ENCODE measurements around the gene PRKACA. TPM values are rescaled to one million over a fixed set of nuclear protein-coding genes. Genes with fewer than 3 reads are reported as not detected.

PRKACA gene
- total and polyA plus RNA-seq, 10 of the 15 experiments (the other 5 are each of a cell fraction or from before 2014, with no cell fraction given), result 0.53 to 68.5 (median 11.2) TPM

DNA sequence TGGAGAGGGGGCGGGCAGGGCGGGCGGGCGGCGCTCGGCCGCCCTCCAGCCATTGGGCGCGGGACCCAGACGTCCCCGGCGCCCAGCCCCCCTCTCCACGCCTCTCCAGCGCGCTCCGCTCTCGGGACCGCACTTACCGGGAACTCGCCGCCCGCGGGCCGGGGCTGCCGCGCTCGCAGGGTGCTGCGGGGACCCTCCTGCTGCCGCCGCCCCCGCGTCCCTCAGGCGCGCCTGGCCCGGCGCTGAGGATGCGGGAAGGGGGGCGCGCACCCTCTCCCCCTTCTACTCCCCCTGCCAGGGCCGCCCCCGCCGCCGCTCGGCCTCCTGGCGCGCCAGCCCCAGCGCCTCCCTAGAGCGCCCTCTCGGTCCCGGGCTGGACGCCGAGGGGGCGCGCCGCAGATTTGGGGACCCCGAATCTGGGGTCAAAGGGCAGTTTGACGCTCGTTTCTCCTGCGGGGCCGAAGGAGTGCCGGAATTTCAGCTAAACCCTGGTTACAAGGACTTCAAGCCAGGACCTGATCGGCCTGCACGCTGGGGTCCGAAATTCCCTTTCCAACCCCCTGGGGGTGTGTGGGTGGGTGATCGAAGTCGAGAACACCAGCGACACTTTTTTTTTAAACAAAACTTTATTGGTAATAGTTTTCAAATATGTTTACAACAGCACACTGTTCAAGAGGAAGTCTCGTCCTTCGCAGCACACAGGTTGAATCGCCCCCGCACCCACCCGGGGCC, 26.3 kb downstream of the PRKACA start (continued):
- TF ChIP-seq, protein P1, sequence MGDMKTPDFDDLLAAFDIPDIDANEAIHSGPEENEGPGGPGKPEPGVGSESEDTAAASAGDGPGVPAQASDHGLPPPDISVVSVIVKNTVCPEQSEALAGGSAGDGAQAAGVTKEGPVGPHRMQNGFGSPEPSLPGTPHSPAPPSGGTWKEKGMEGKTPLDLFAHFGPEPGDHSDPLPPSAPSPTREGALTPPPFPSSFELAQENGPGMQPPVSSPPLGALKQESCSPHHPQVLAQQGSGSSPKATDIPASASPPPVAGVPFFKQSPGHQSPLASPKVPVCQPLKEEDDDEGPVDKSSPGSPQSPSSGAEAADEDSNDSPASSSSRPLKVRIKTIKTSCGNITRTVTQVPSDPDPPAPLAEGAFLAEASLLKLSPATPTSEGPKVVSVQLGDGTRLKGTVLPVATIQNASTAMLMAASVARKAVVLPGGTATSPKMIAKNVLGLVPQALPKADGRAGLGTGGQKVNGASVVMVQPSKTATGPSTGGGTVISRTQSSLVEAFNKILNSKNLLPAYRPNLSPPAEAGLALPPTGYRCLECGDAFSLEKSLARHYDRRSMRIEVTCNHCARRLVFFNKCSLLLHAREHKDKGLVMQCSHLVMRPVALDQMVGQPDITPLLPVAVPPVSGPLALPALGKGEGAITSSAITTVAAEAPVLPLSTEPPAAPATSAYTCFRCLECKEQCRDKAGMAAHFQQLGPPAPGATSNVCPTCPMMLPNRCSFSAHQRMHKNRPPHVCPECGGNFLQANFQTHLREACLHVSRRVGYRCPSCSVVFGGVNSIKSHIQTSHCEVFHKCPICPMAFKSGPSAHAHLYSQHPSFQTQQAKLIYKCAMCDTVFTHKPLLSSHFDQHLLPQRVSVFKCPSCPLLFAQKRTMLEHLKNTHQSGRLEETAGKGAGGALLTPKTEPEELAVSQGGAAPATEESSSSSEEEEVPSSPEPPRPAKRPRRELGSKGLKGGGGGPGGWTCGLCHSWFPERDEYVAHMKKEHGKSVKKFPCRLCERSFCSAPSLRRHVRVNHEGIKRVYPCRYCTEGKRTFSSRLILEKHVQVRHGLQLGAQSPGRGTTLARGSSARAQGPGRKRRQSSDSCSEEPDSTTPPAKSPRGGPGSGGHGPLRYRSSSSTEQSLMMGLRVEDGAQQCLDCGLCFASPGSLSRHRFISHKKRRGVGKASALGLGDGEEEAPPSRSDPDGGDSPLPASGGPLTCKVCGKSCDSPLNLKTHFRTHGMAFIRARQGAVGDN (IDR thresholded peaks at IDR 0.05), result peak; percentile 71
- peak; percentile 49; the same call in 1 of the 2 replicates for TF ChIP-seq TAF1 (IDR thresholded peaks at IDR 0.05; ENCODE audit: borderline replicate concordance, low read depth, low read length)
- TF ChIP-seq, protein P2, sequence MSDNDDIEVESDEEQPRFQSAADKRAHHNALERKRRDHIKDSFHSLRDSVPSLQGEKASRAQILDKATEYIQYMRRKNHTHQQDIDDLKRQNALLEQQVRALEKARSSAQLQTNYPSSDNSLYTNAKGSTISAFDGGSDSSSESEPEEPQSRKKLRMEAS (IDR thresholded peaks at IDR 0.05; ENCODE audit: low read depth, low read length), result no peak; the same call in 1 of the 2 replicates
- TF ChIP-seq, protein P3, sequence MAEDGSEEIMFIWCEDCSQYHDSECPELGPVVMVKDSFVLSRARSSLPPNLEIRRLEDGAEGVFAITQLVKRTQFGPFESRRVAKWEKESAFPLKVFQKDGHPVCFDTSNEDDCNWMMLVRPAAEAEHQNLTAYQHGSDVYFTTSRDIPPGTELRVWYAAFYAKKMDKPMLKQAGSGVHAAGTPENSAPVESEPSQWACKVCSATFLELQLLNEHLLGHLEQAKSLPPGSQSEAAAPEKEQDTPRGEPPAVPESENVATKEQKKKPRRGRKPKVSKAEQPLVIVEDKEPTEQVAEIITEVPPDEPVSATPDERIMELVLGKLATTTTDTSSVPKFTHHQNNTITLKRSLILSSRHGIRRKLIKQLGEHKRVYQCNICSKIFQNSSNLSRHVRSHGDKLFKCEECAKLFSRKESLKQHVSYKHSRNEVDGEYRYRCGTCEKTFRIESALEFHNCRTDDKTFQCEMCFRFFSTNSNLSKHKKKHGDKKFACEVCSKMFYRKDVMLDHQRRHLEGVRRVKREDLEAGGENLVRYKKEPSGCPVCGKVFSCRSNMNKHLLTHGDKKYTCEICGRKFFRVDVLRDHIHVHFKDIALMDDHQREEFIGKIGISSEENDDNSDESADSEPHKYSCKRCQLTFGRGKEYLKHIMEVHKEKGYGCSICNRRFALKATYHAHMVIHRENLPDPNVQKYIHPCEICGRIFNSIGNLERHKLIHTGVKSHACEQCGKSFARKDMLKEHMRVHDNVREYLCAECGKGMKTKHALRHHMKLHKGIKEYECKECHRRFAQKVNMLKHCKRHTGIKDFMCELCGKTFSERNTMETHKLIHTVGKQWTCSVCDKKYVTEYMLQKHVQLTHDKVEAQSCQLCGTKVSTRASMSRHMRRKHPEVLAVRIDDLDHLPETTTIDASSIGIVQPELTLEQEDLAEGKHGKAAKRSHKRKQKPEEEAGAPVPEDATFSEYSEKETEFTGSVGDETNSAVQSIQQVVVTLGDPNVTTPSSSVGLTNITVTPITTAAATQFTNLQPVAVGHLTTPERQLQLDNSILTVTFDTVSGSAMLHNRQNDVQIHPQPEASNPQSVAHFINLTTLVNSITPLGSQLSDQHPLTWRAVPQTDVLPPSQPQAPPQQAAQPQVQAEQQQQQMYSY (CRISPR knock-in tag; IDR thresholded peaks at IDR 0.05), result no peak
- TF ChIP-seq TBL1XR1 (IDR thresholded peaks at IDR 0.05; ENCODE audit: low read depth, low read length), result no peak
- 0 out of 2 replicates have a peak, but pooled peaks have one; percentile 22 for TF ChIP-seq NFYB (IDR thresholded peaks at IDR 0.05; ENCODE audit: insufficient read depth, low read depth, low read length)
- no peak for TF ChIP-seq HDAC2 (IDR thresholded peaks at IDR 0.05)
- no peak for TF ChIP-seq HDGF (IDR thresholded peaks at IDR 0.05)
- 0 out of 2 replicates have a peak, but pooled peaks have one; percentile 37 for TF ChIP-seq NFXL1 (IDR thresholded peaks at IDR 0.05; ENCODE audit: borderline replicate concordance)
- TF ChIP-seq, protein P4, sequence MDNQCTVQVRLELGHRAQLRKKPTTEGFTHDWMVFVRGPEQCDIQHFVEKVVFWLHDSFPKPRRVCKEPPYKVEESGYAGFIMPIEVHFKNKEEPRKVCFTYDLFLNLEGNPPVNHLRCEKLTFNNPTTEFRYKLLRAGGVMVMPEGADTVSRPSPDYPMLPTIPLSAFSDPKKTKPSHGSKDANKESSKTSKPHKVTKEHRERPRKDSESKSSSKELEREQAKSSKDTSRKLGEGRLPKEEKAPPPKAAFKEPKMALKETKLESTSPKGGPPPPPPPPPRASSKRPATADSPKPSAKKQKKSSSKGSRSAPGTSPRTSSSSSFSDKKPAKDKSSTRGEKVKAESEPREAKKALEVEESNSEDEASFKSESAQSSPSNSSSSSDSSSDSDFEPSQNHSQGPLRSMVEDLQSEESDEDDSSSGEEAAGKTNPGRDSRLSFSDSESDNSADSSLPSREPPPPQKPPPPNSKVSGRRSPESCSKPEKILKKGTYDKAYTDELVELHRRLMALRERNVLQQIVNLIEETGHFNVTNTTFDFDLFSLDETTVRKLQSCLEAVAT (IDR thresholded peaks at IDR 0.05), result 0 out of 2 replicates have a peak, but pooled peaks have one; percentile 58
- TF ChIP-seq RUNX3 (IDR thresholded peaks at IDR 0.05; ENCODE audit: low read length), result peak; percentile 14; the same call in 1 of the 2 replicates
- TF ChIP-seq, protein P5, sequence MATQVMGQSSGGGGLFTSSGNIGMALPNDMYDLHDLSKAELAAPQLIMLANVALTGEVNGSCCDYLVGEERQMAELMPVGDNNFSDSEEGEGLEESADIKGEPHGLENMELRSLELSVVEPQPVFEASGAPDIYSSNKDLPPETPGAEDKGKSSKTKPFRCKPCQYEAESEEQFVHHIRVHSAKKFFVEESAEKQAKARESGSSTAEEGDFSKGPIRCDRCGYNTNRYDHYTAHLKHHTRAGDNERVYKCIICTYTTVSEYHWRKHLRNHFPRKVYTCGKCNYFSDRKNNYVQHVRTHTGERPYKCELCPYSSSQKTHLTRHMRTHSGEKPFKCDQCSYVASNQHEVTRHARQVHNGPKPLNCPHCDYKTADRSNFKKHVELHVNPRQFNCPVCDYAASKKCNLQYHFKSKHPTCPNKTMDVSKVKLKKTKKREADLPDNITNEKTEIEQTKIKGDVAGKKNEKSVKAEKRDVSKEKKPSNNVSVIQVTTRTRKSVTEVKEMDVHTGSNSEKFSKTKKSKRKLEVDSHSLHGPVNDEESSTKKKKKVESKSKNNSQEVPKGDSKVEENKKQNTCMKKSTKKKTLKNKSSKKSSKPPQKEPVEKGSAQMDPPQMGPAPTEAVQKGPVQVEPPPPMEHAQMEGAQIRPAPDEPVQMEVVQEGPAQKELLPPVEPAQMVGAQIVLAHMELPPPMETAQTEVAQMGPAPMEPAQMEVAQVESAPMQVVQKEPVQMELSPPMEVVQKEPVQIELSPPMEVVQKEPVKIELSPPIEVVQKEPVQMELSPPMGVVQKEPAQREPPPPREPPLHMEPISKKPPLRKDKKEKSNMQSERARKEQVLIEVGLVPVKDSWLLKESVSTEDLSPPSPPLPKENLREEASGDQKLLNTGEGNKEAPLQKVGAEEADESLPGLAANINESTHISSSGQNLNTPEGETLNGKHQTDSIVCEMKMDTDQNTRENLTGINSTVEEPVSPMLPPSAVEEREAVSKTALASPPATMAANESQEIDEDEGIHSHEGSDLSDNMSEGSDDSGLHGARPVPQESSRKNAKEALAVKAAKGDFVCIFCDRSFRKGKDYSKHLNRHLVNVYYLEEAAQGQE (IDR thresholded peaks at IDR 0.05; ENCODE audit: low read depth, low read length), result no peak
- TF ChIP-seq SPI1 (IDR thresholded peaks at IDR 0.05; ENCODE audit: borderline replicate concordance, insufficient read depth, low read depth, low read length), result peak; percentile 53; the same call in 1 of the 2 replicates

All from GM12878 (cell line).